GM19025 (cell line): ENCODE results near the gene AP3B1.
"Not testable (repeated sequence)": the region's sequence is repeated elsewhere in the genome, so short reads cannot be mapped to it uniquely, and the experiment has no call there.

Source experiments
- ATAC-seq: cut with Tn5 transposase; IDR thresholded peaks from one replicate; pipeline ENCODE4 v1.9.1; 2021; ENCODE audit warnings: mild to moderate bottlenecking, low read depth, moderate library complexity; ENCODE audit not compliant: unreplicated experiment

The AP3B1 gene

GRCh38 chr5:78182838-78183237 is 111.7 kb downstream of the AP3B1 start:
- ATAC-seq, result no peak

GRCh38 chr5:78178356-78178755 is 116.1 kb downstream of the AP3B1 start:
- no peak for ATAC-seq

GRCh38 chr5:78170335-78170734 is 124.2 kb downstream of the AP3B1 start:
- not testable (repeated sequence) for ATAC-seq

GRCh38 chr5:78162253-78162862 is 132.1 kb downstream of the AP3B1 start:
- ATAC-seq, result no peak

GRCh38 chr5:78157001-78157400 is 137.5 kb downstream of the AP3B1 start:
- ATAC-seq, result no peak

GRCh38 chr5:78151594-78152271 is 142.8 kb downstream of the AP3B1 start:
- ATAC-seq, result no peak

- ATAC-seq, result no peak
These were observed 157.2 kb downstream of the AP3B1 start for GRCh38 chr5:78137290-78137689.

GRCh38 chr5:78133423-78133822 is 161.1 kb downstream of the AP3B1 start:
- ATAC-seq, result no peak

- ATAC-seq, result no peak
These were observed 162.0 kb downstream of the AP3B1 start for GRCh38 chr5:78132507-78132906.

- no peak for ATAC-seq
These were observed 164.9 kb downstream of the AP3B1 start for GRCh38 chr5:78129597-78129996.

GRCh38 chr5:78127875-78128274 is 166.6 kb downstream of the AP3B1 start:
- no peak for ATAC-seq

GRCh38 chr5:78126536-78126935 is 168.0 kb downstream of the AP3B1 start:
- ATAC-seq, result no peak

- ATAC-seq, result no peak
These were observed 178.3 kb downstream of the AP3B1 start for GRCh38 chr5:78116167-78116566.

- no peak for ATAC-seq
These were observed 180.7 kb downstream of the AP3B1 start for GRCh38 chr5:78113689-78114264.

- no peak for ATAC-seq
These were observed 181.6 kb downstream of the AP3B1 start for GRCh38 chr5:78112931-78113330.

GRCh38 chr5:78109891-78110324 is 184.6 kb downstream of the AP3B1 start:
- ATAC-seq, result peak; percentile 64

GRCh38 chr5:78108564-78108963 is 185.9 kb downstream of the AP3B1 start:
- ATAC-seq, result no peak

- no peak for ATAC-seq
These were observed 191.1 kb downstream of the AP3B1 start for GRCh38 chr5:78103232-78103918.

GRCh38 chr5:78102500-78102899 is 192.0 kb downstream of the AP3B1 start:
- no peak for ATAC-seq

- ATAC-seq, result no peak
These were observed 199.4 kb downstream of the AP3B1 start for GRCh38 chr5:78095125-78095524.

GRCh38 chr5:78090002-78090401 is 204.5 kb downstream of the AP3B1 start:
- ATAC-seq, result no peak
